ENCODE results near the gene ACAD9.
"Not testable (repeated sequence)": the region's sequence is repeated elsewhere in the genome, so short reads cannot be mapped to it uniquely, and the experiment has no call there.

ACAD9 gene

DNA sequence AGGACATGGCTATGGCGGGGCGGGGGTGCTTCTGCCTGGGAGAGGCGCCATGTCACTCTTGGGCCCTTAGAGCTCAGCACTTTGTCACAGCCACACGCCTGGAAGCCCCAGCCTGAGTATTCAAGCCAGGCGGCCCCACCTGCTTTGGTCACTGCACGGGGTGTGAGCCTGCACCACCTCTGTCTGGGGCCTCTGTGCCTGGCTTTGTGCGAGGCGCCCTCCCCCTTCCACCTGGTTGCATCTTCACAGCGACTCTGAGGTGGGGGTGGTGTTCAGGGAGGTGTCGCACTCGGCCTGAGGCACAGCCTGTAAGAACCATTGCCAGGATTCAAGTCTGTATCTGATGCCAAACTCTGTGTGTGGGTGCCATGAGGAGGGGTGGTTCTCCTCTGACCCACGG is 24.1 kb downstream of the ACAD9 start:
- no peak for FAIRE-seq

DNA sequence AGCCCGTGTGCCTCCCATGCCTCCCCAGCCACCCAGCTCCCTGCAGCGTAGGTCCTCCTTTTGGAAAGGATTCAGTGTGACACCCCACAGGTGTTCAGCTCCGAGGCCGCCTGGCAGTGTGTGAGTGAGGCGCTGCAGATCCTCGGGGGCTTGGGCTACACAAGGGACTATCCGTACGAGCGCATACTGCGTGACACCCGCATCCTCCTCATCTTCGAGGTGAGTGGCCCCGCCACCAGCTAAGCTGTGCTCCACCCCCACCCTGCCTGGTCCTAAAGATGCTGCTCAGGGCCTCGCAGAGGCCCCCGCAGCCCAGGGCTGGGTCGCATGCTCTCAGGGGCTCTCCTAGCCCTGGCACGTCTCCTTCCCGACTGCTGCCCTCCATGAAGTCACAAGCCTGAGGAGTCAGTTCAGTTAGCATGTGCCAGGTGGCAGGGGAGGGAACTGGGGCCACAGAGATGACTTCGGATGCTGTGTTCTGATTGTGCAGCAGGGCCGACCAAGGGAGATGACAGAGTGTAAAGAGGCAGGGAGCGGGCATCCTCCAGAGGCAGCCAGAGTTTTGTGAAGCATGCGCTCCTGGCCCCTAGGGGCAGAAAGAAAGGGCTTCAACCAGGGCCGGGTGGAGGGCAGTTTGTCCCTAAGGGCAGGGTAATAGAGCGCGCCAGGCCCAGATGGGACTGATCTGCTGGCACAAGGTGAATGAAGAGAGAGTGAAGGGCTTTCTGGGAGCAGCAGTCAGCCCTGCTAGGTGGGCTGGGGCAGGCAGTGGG is 26.8 kb downstream of the ACAD9 start:
- no peak for FAIRE-seq

DNA sequence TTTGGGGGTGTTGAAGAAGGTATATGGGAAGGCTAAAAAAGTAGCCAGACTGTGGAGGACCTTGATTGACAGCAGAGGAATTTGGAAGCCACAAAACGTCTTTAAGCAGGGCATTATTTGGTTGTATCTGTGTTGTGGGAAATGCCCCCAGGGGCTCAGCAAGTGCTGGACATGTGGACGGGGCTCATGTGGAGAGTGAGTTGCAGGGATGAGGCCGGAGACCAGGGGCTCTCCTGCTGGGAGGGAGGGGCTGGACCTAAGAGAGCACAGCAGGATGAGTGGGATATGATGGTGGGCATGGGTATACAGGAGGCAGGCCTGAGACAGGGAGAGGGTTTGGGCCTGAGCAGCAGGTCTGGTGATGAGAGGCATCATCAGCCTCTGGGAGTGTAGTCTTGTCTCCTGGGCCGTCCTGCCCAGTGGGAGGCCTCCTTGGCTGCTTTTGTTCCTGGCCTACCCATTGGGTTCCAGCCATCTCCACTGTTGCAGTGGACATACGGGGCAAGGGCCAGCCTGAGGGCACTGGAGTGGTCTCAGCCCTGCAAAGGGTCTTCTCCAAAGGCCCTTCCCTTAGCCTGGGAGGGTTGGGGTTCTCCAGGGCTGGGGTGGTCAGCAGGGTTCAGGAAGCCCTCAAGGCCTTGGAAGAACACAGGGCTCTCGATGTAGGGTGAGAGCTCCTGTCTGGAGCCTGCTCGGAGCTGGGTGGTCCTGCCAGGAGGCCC is 27.5 kb downstream of the ACAD9 start:
- FAIRE-seq: no peak

DNA sequence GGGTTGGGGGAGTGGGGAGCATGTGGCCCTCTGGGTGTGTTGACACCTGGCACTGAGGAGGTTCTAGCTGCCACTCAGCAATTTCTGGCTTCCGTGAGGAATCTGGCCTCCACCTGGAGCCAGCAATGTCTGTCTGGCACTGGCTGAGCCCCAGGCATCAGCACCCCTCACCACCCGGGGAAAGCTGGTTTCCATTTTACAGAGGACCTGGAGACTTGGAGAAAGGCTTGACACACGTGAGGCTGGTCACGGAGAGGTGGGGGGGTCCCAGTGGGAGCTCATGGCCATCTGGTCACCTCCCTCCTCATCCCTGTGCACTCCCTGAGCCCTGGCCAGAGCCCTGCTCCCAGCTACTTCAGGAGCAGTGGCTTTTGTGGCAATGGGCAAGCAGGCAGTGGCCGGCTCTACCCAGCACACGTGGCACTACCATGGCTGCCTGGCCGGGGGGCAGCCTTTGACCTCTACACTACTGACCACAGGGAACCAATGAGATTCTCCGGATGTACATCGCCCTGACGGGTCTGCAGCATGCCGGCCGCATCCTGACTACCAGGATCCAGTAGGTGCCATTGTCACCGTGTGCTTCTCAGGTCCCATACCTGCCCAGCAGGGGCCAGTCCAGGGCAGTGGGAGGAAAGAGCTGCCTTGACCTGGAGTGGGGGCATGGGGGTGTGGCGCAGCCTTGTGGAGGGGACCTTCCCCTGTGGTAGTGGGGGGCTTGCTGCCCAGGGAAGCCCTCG is 28.5 kb downstream of the ACAD9 start:
- FAIRE-seq: no peak

DNA sequence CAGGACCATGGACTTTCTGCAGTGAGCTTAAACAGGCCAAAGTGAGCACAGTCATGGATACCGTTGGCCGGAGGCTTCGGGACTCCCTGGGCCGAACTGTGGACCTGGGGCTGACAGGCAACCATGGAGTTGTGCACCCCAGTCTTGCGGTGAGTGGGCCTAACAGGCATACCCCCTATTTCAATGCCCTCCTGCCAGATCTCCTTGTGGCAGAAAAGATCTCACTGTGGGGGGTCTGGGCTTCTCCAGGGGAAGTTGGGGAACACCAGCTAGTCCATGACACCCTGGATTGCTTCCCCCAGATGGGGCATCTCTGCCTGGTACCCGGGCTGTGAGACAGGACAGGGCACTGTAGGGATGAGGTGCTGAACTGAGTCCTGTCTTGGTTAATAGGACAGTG is 29.5 kb downstream of the ACAD9 start:
- FAIRE-seq: no peak

DNA sequence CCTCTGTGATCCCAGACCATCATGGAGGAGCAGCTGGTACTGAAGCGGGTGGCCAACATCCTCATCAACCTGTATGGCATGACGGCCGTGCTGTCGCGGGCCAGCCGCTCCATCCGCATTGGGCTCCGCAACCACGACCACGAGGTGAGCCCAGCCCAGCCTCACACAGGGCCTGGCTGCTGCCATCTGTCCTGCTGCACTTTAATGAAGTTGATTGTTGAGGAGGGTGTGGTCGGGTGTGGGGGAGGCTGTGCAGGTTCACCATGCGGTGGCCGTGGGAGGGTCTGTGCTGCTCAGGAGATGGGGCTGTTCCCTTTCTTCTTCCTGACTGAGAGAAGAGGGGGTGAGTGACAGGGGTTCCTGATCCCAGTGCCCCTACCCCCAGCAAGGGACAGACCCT is 30.6 kb downstream of the ACAD9 start:
- FAIRE-seq: no peak

- FAIRE-seq: no peak
Observed at GRCh38 chr3:128911911-128912310, 32.5 kb downstream of the ACAD9 start.

DNA sequence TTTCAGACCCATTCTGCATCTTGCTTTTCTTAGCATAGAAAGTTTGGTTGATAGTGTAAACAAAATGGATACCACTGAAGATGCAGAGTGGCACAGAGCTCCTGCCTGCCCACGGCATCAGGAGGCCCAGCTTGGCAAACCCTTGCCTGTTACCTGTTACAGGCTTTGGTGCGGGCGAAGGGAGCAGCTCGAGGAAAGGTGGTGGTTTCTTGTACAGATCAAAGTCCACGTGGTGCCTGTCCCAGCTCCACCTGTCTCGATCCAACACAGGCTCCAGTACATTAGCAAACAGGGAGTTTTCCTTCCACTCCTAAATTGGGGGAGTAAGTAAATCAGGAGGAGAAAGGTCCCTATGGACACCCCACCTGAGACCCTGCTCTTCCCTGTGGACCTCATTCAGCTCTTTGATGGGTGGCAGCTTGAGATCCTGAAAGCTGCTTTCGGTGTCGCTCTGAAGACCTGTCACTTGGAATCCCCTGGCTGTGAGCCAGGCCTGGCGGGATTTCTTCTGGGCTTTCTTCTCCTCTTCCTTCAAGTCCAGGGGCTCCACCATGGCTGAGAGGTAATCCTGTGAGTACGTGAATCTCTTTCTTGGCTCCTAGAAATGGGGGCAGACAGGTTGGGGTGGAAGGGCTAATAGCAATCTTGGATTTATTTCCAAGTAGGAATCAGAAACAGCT is 35.7 kb downstream of the ACAD9 start:
- no peak for FAIRE-seq

DNA sequence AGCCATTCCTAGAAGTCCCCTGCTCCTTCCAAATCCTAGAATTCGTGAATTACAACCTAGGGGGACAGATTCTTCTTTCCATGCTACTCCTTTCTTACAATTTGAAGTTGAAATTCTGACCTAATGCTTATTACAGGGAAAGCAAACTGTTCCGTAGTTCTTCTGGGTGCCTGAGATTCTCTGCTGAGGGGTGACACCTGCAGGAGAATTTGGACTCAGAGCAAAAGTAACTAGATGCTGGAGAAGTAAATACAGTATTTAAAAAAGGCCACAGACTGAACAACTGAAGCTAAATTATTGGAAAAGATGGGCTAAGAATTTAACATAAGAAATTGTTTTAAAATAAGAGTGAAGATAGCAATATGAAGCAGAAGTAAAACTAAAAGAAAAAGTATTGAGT is 37.9 kb downstream of the ACAD9 start:
- FAIRE-seq: no peak

GRCh38 chr3:128919988-128920387 is 40.6 kb downstream of the ACAD9 start:
- no peak for FAIRE-seq

GRCh38 chr3:128922804-128923459 is 43.5 kb downstream of the ACAD9 start:
- FAIRE-seq: no peak

DNA sequence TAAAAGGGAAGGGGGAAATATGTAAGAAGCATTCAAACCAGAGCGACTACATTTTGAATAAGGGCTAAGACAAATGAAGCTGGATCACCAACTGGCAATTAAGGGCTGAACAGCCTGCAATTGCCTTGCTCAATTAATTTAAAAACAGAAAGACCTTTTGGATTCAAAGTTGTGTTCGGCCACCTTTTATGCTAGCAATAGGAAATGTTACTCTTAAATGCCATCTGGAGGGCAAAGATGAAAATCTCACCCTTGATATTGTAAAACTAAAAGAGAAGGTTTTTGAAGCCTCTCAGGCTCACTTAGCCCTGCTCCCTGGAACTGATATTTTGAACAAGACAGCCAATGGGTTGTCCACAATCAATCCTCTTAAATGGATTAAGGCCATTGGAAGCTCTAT is 44.2 kb downstream of the ACAD9 start:
- peak; percentile 76 for FAIRE-seq

DNA sequence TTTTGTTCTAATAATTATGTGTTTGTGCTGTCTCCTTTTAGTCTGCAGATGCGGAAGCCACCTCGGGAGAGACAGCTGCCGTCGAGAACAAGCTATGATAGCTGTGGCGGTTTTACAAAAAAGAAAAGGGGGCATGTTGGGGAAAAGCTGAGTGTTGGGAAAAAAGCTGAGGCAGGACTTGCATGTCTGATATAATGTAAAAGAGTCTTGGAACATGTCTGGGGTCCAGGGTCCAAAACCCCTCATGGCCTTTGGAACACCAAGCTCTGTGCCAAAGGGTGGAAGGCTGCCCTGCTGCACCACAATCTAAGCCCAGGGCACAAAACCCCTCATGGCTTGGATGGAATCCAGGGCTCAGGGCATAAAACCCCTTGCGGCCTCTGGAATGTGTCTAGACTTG is 44.6 kb downstream of the ACAD9 start:
- FAIRE-seq: not testable (repeated sequence)

GRCh38 chr3:128929364-128929763 is 49.9 kb downstream of the ACAD9 start:
- FAIRE-seq: no peak

DNA sequence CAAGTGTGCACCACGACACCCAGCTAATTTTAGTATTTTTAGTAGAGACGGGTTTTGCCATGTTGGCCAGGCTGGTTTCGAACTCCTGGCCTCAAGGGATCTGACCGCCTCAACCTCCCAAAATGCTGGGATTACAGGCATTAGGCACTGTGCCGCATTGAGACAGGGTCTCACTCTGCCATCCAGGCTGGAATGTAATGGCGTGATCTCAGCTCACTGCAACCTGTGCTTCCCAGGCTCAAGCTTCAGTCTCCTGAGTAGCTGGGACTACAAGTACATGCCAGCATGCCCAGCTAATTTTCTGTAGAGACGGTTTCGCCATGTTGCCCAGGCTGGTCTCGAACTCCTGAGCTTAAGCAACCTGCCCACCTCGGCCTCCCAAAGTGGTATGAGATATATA is 51.6 kb downstream of the ACAD9 start:
- FAIRE-seq: no peak

GRCh38 chr3:128932516-128933212 is 53.2 kb downstream of the ACAD9 start:
- FAIRE-seq: no peak

- no peak for FAIRE-seq
Observed at GRCh38 chr3:128933213-128933921, 53.9 kb downstream of the ACAD9 start.

DNA sequence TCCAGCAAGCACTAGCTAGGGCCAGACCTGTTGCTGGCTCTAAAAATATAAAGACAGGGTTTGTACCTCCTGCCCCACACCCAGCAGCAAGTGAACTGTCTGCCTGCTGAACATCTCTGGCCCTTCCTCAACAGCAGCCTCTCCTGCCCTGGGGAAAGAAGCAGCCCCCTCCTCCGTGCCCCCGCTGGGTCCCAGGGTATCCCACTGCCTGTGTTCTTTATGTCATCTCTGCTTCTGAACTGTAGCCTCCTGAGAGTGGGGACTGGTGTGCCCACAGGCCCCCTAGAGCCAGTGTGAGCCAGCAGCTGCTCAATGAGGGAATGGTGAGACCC is 54.5 kb downstream of the ACAD9 start:
- no peak for FAIRE-seq

- no peak for FAIRE-seq
Observed at GRCh38 chr3:128935922-128936321, 56.5 kb downstream of the ACAD9 start.

GRCh38 chr3:128936341-128936740 is 56.9 kb downstream of the ACAD9 start:
- no peak for FAIRE-seq

- no peak for FAIRE-seq
Observed at GRCh38 chr3:128940252-128940651, 60.8 kb downstream of the ACAD9 start.
